ES-I3 (cell line): ENCODE data around the gene RIOK3.

Experiments used
- H3K36me3 ChIP-seq: 2 replicates; pipeline ENCODE4 v1.6.1; 2013; ENCODE audit warnings: mild to moderate bottlenecking, low read length, control low read depth, moderate library complexity; ENCODE audit not compliant: insufficient read depth
- H3K4me1 ChIP-seq: 2 replicates; pipeline ENCODE4 v1.6.1; 2013; ENCODE audit warnings: mild to moderate bottlenecking, control low read depth, low read length; ENCODE audit not compliant: insufficient read depth
- H3K9ac ChIP-seq: 2 replicates; pipeline ENCODE4 v1.6.1; 2013; ENCODE audit warnings: low read depth, mild to moderate bottlenecking, low read length, moderate library complexity
- H3K9me3 ChIP-seq: 2 replicates; pipeline ENCODE4 v1.6.1; 2013; ENCODE audit warnings: mild to moderate bottlenecking, low read length, moderate library complexity; ENCODE audit not compliant: control insufficient read depth, insufficient read depth

Gene RIOK3

DNA sequence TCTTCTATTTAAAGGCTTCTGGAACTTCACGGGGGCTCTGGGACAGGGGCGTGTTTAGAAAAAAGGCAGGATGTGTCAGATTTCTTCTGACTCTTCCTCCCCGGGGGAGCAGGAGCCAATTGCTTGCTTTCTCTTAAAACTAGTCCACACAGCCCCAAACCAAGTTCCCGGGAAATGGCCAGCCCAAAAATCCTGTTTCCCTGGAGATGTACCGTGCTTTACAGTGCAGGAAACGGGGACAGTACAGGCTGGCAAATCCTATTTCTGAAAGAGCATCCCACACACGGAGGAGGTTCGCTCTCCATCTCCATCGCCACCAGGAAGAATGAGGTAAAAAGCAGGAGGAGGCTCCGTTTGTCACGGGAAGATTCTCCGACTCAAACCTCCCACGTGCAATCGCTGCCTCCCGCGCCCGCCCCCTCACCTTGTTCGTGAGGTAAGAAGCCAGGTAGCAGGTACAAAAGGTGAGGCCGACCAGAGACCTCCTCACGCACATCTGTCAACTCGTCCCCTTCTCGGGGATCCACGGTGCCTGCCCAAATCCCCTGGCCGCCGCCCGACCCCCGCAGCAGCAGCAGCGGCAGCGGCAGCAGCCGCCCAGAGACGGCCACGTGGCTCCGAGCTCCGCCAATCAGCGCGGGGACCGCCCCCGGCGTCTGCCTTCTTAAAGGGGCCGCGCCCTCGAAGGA is 15.6 kb upstream of the RIOK3 start:
- Histone ChIP-seq H3K4me1 (no peaks in the 10 kb centered on the region), H3K9ac (peak overlapping the region; percentile 67), H3K36me3 (no peaks in the 10 kb centered on the region), H3K9me3 (no peaks in the 10 kb centered on the region)

GRCh38 chr18:23438046-23438377 is 15.1 kb upstream of the RIOK3 start:
- no peaks in the 10 kb centered on the region for H3K9me3 ChIP-seq
- H3K4me1 ChIP-seq: no peaks in the 10 kb centered on the region
- no peaks in the 10 kb centered on the region for H3K36me3 ChIP-seq
- H3K9ac ChIP-seq: peak overlapping the region; percentile 67; the same call in 1 of the 2 replicates

- no peak overlapping the region for H3K9ac ChIP-seq
- no peaks in the 10 kb centered on the region for H3K9me3 ChIP-seq
- H3K4me1 ChIP-seq: no peaks in the 10 kb centered on the region
- H3K36me3 ChIP-seq: no peaks in the 10 kb centered on the region
Measured at GRCh38 chr18:23438608-23439366, 14.3 kb upstream of the RIOK3 start.

DNA sequence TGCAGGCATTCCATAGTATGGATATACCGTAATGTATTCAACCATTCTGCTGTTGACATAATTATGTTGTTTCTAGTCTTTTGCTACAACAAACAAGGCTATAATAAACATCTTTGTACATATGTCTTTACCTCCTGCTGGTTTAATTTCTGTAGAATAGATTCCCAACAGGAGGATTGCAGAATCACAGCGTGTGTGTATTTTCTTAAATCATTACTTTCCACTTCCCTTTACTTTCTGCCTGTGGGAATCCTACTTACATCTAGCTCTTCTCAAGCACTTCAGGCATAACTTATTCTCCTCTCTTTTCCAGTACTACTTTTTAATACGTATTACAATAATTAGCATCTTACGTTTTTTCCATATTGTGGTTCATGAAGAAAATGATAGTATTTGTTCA is 13.0 kb upstream of the RIOK3 start:
- H3K9ac ChIP-seq: no peak overlapping the region
- H3K36me3 ChIP-seq: no peaks in the 10 kb centered on the region
- no peaks in the 10 kb centered on the region for H3K4me1 ChIP-seq
- H3K9me3 ChIP-seq: no peaks in the 10 kb centered on the region

DNA sequence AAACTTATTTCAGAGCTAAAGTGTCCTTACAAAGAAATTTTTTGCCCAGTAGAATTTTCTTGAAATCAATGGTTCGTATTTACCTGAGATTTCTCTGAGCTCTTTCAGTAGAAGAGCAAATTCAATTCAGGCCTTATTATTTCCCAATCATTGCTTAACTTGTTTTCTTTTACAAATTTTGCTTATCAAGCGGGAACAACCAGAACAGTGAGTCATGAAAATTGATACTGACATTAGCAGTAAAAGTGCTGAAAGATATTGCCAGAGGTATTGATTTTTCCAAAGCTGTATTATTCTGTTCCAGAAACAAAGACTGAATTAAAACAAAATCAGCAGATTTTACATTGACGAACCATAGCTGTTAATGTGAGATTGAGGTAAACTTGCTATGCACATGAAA is 10.1 kb upstream of the RIOK3 start:
- Histone ChIP-seq H3K9me3 (no peaks in the 10 kb centered on the region), H3K4me1 (no peaks in the 10 kb centered on the region), H3K9ac (no peak overlapping the region), H3K36me3 (no peaks in the 10 kb centered on the region)

GRCh38 chr18:23448291-23448690 is 4.8 kb upstream of the RIOK3 start:
- Histone ChIP-seq H3K9ac (no peak overlapping the region), H3K9me3 (no peaks in the 10 kb centered on the region), H3K4me1 (no peaks in the 10 kb centered on the region), H3K36me3 (no peaks in the 10 kb centered on the region)

DNA sequence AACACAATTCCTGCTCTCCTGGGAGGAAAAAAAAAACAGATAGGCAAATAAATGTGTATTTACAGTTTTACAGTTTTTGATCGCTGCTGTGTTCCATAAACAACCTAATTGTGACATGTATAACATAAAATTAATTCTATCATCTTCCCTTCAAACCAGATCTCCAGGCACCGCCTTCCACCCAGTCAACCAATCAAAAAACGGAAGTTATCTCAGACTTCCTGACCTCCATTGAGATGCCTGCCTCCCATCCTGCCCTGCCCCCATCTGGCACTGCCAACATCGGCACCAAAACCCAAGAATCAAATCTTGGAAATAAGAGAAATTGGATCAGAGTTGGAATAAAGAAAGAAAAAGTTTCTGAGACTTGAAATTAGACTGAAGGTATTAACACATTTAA is 3.1 kb upstream of the RIOK3 start:
- no peak overlapping the region for H3K9ac ChIP-seq
- H3K36me3 ChIP-seq: no peaks in the 10 kb centered on the region
- H3K4me1 ChIP-seq: no peaks in the 10 kb centered on the region
- H3K9me3 ChIP-seq: no peaks in the 10 kb centered on the region

- Histone ChIP-seq H3K9ac (no peak overlapping the region), H3K4me1 (no peaks in the 10 kb centered on the region), H3K9me3 (no peaks in the 10 kb centered on the region), H3K36me3 (no peaks in the 10 kb centered on the region)
Measured at GRCh38 chr18:23451011-23451410, 2.1 kb upstream of the RIOK3 start.

- Histone ChIP-seq H3K9ac (no peak overlapping the region), H3K9me3 (no peaks in the 10 kb centered on the region), H3K4me1 (no peaks in the 10 kb centered on the region), H3K36me3 (no peaks in the 10 kb centered on the region)
Measured at GRCh38 chr18:23451491-23451890, 1.6 kb upstream of the RIOK3 start.

DNA sequence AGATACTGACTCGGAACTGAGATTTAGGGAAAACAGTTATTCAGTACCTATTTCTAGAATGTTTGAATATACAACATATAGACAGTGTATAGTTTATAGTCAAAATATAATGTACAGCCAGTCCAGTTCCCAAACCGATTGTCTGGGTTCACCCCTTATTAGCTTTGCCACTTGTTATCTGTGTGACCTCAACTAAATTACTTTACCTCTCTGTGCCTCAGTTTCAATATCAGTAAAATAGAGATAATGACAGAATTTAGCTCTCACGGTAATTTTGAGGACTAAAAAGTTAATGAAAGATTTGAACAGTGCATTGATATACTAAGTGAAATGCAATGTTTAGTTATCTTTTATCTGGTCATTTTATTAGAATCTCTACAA is 750 bp upstream of the RIOK3 start:
- Histone ChIP-seq H3K9me3 (no peaks in the 10 kb centered on the region), H3K36me3 (no peaks in the 10 kb centered on the region), H3K9ac (peak overlapping the region; percentile 74; the same call in 1 of the 2 replicates), H3K4me1 (no peaks in the 10 kb centered on the region)

GRCh38 chr18:23453680-23454058 is 582 bp downstream of the RIOK3 start:
- Histone ChIP-seq H3K9me3 (no peaks in the 10 kb centered on the region), H3K4me1 (no peaks in the 10 kb centered on the region), H3K9ac (peak overlapping the region; percentile 74), H3K36me3 (no peaks in the 10 kb centered on the region)

GRCh38 chr18:23456835-23457234 is 3.7 kb downstream of the RIOK3 start:
- H3K4me1 ChIP-seq: no peaks in the 10 kb centered on the region
- H3K9ac ChIP-seq: no peak overlapping the region
- H3K9me3 ChIP-seq: no peaks in the 10 kb centered on the region
- H3K36me3 ChIP-seq: no peaks in the 10 kb centered on the region

DNA sequence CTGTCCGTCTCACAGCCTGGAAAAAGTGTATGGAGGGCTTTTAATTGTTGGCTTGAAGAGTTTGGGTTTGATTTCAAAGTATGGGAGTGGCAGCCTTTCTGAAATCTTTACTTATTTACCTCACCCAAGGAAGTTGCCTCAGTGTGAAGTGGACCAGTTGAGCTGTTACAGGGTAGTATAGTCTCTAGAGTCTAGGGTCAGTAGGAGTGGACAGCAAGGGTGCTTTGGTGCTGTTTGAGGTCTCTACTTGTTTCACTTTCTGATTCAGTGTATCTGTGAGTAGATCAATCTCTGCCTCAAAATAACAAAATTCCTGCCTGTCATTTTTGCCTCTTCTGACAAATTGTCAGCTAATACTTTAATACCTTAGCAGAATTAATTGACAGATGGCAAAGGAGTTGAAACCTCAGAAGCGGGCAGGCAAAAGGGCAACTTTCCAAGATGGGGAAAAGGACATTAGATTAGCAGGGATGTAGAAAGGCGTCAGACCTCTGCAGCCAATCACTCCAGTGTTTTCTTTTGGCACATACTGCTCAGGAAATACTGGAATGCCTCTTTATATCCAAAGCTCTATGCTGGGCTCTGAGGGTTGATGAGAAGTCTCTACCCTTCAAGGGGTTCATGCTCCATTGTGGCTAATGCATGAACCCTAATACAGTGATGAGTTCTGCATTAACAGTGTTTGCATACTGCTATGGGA is 5.9 kb downstream of the RIOK3 start:
- no peaks in the 10 kb centered on the region for H3K4me1 ChIP-seq

DNA sequence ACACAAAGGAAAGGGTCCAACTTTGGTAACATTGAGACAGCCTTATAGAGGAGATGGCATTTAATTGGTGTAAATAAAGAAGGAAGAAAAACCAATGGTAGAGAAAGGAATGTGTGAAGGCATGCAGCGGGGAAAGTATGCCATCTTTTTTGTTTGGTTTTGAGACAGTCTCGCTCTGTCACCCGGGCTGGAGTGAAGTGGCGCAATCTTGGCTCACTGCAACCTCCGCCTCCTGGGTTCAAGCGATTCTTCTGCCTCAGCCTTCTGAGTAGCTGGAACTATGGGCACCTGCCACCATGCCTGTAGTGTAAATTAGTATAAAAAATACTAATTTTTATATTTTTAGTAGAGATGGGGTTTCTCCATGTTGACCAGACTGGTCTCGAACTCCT is 6.4 kb downstream of the RIOK3 start:
- H3K4me1 ChIP-seq: no peaks in the 10 kb centered on the region
- peaks cover 8% of the 10 kb centered on the region for H3K36me3 ChIP-seq
- no peaks in the 10 kb centered on the region for H3K9me3 ChIP-seq
- no peak overlapping the region for H3K9ac ChIP-seq

More for the DNA sequence above, 5.9 kb downstream of the RIOK3 start:
- Histone ChIP-seq H3K9ac (no peak overlapping the region), H3K36me3 (peaks cover 4% of the 10 kb centered on the region), H3K9me3 (no peaks in the 10 kb centered on the region)
